ENCODE results near the gene REPS2.

REPS2 gene

GRCh38 chrX:17036171-17036961 is 89.9 kb downstream of the REPS2 start:
- DNase-seq (ENCODE audit: low spot score) = no peak

- DNase-seq (ENCODE audit: low spot score) = no peak
Measured at GRCh38 chrX:17038277-17038676, 91.8 kb downstream of the REPS2 start.

GRCh38 chrX:17038681-17039161 is 92.3 kb downstream of the REPS2 start:
- no peak for DNase-seq (ENCODE audit: low spot score)

GRCh38 chrX:17039826-17040225 is 93.4 kb downstream of the REPS2 start:
- no peak for DNase-seq (ENCODE audit: low spot score)

GRCh38 chrX:17040711-17041110 is 94.3 kb downstream of the REPS2 start:
- no peak for DNase-seq (ENCODE audit: low spot score)

GRCh38 chrX:17042037-17042436 is 95.6 kb downstream of the REPS2 start:
- no peak for DNase-seq (ENCODE audit: low spot score)

GRCh38 chrX:17046478-17047097 is 100.1 kb downstream of the REPS2 start:
- peak; percentile 48 for DNase-seq (ENCODE audit: low spot score)

GRCh38 chrX:17047224-17047623 is 100.8 kb downstream of the REPS2 start:
- no peak for DNase-seq (ENCODE audit: low spot score)

GRCh38 chrX:17052210-17052609 is 105.8 kb downstream of the REPS2 start:
- DNase-seq (ENCODE audit: low spot score) = no peak

- no peak for DNase-seq (ENCODE audit: low spot score)
Measured at GRCh38 chrX:17052793-17053192, 106.3 kb downstream of the REPS2 start.

GRCh38 chrX:17053502-17053901 is 107.0 kb downstream of the REPS2 start:
- no peak for DNase-seq (ENCODE audit: low spot score)

GRCh38 chrX:17056868-17057608 is 110.6 kb downstream of the REPS2 start:
- no peak for DNase-seq (ENCODE audit: low spot score)

GRCh38 chrX:17062065-17062464 is 115.6 kb downstream of the REPS2 start:
- no peak for DNase-seq (ENCODE audit: low spot score)

- no peak for DNase-seq (ENCODE audit: low spot score)
Measured at GRCh38 chrX:17065100-17065499, 118.6 kb downstream of the REPS2 start.

- DNase-seq (ENCODE audit: low spot score) = no peak
Measured at GRCh38 chrX:17067534-17067933, 121.1 kb downstream of the REPS2 start.

GRCh38 chrX:17072301-17072700 is 125.8 kb downstream of the REPS2 start:
- no peak for DNase-seq (ENCODE audit: low spot score)

GRCh38 chrX:17072721-17073230 is 126.3 kb downstream of the REPS2 start:
- no peak for DNase-seq (ENCODE audit: low spot score)

GRCh38 chrX:17075004-17075403 is 128.5 kb downstream of the REPS2 start:
- DNase-seq (ENCODE audit: low spot score) = no peak

- no peak for DNase-seq (ENCODE audit: low spot score)
Measured at GRCh38 chrX:17077361-17077760, 130.9 kb downstream of the REPS2 start.

- DNase-seq (ENCODE audit: low spot score) = peak; percentile 24
Measured at GRCh38 chrX:17078031-17078720, 131.7 kb downstream of the REPS2 start.

- no peak for DNase-seq (ENCODE audit: low spot score)
Measured at GRCh38 chrX:17081511-17081910, 135.1 kb downstream of the REPS2 start.

- DNase-seq (ENCODE audit: low spot score) = no peak
Measured at GRCh38 chrX:17081968-17082367, 135.5 kb downstream of the REPS2 start.

All from AG08396 (cell line).